Caco-2 (cell line): ENCODE data around the gene RIMS1. TPM values are rescaled to one million over a fixed set of nuclear protein-coding genes. Genes with fewer than 3 reads are reported as not detected.

Source experiments
- BruUV-seq: library from RNA; stranded (reverse); fragments of 400-500 nt; replicated peaks from 2 replicates; lab custom pipeline; 2021; lab: Mats Ljungman, UMichigan
- CTCF ChIA-PET: fragments of 300-600 bp; sonication (Branson Sonifier 250); formaldehyde crosslinking; loops from one replicate; lab custom pipeline; 2022; ENCODE audit warnings: antibody characterized with exemption; lab: Charles Lee
- POLR2A ChIA-PET: fragments of 300-600 bp; sonication (Branson Sonifier 250); formaldehyde crosslinking; loops from one replicate; lab custom pipeline; 2022; ENCODE audit warnings: antibody characterized with exemption; lab: Charles Lee
- DNase-seq, 2 experiments: peaks; one replicate each; pipeline versions ENCODE4 v3.0.0 to v3.0.0-alpha.2; 2020 to 2022
- H3K27me3 ChIP-seq: replicated peaks from 2 replicates; pipeline ENCODE4 v1.6.0; 2011; ENCODE audit warnings: low read length; ENCODE audit not compliant: control insufficient read depth, insufficient read depth
- H3K36me3 ChIP-seq: 2 replicates; pipeline ENCODE4 v1.5.1; 2011; ENCODE audit warnings: low read length; ENCODE audit not compliant: control insufficient read depth, insufficient read depth
- H3K4me1 ChIP-seq: fragments of 250-450 bp; sonication (Bioruptor Pico); 2 replicates; pipeline ENCODE4 v1.5.1; 2020; ENCODE audit warnings: mild to moderate bottlenecking
- H3K4me3 ChIP-seq: 2 replicates; pipeline ENCODE4 v1.5.1; 2011; ENCODE audit warnings: low read depth, mild to moderate bottlenecking, control low read depth, low read length
- H3K9me3 ChIP-seq: fragments of 250-450 bp; sonication (Bioruptor Pico); 2 replicates; pipeline ENCODE4 v1.5.1; 2020; ENCODE audit warnings: mild to moderate bottlenecking, moderate library complexity
- H3K27ac Mint-ChIP-seq: one replicate; pipeline ENCODE4 v1.8.0; 2022; ENCODE audit warnings: mixed read lengths; ENCODE audit not compliant: unreplicated experiment
- H3K27me3 Mint-ChIP-seq: one replicate; pipeline ENCODE4 v1.8.0; 2022; ENCODE audit warnings: mixed read lengths; ENCODE audit not compliant: insufficient read depth, unreplicated experiment
- H3K36me3 Mint-ChIP-seq: one replicate; pipeline ENCODE4 v1.8.0; 2022; ENCODE audit warnings: mild to moderate bottlenecking, mixed read lengths; ENCODE audit not compliant: insufficient read depth, unreplicated experiment
- H3K4me1 Mint-ChIP-seq: one replicate; pipeline ENCODE4 v1.8.0; 2022; ENCODE audit warnings: low read depth, mixed read lengths; ENCODE audit not compliant: unreplicated experiment
- H3K4me3 Mint-ChIP-seq: one replicate; pipeline ENCODE4 v1.8.0; 2022; ENCODE audit warnings: mild to moderate bottlenecking, moderate library complexity, mixed read lengths; ENCODE audit not compliant: unreplicated experiment
- H3K9me3 Mint-ChIP-seq: one replicate; pipeline ENCODE4 v1.8.0; 2022; ENCODE audit warnings: mixed read lengths; ENCODE audit not compliant: unreplicated experiment
- CTCF ChIP-seq, 2 experiments: fragments of 200-600 bp in 1 of 2; IDR thresholded peaks; 1 replicate in 1 of 2; 2 replicates in 1 of 2; pipeline versions ENCODE4 v1.5.1 to v1.8.0; 2011 to 2022; ENCODE audit warnings: antibody characterized with exemption in 1 of 2, control low read depth in 1 of 2, inconsistent platforms in 1 of 2, low read depth in 1 of 2, low read length in 1 of 2, mild to moderate bottlenecking in 1 of 2, moderate library complexity in 1 of 2; ENCODE audit not compliant: insufficient read depth in 1 of 2, severe bottlenecking in 1 of 2, unreplicated experiment in 1 of 2
- intact Hi-C: fragments of 100-400 bp; cut with micrococcal nuclease; formaldehyde crosslinking; loops from one replicate; pipeline ENCODE4 v1.10.0; 2022; ENCODE audit not compliant: unreplicated experiment
- total RNA-seq: library from RNA; stranded (reverse); gene quantifications from 2 replicates; pipeline ENCODE4 v1.2.3, GENCODE V29; 2022

RIMS1 gene
- total RNA-seq, 1 experiment from 2014 or later = 3.4 TPM

- TF ChIP-seq CTCF (IDR thresholded peaks at IDR 0.05; ENCODE audit: insufficient read depth in 1 of 2, low read depth in 1 of 2, low read length in 1 of 2, severe bottlenecking in 1 of 2, unreplicated experiment in 1 of 2) = no peak
- POLR2A ChIA-PET = no interaction called here
- Mint-ChIP-seq H3K27me3 (no peaks in the 10 kb centered on the region), H3K4me3 (no peak overlapping the region), H3K36me3 (no peaks in the 10 kb centered on the region), H3K27ac (no peak overlapping the region), H3K9me3 (no peaks in the 10 kb centered on the region), H3K4me1 (no peaks in the 10 kb centered on the region)
- CTCF ChIA-PET = no interaction called here
- Histone ChIP-seq H3K27me3 (no peaks in the 10 kb centered on the region), H3K36me3 (no peaks in the 10 kb centered on the region), H3K9me3 (no peaks in the 10 kb centered on the region), H3K4me1 (no peaks in the 10 kb centered on the region), H3K4me3 (no peak overlapping the region)
- peak in 1 of 2 experiments; percentile 1 for DNase-seq
- intact Hi-C loops = loop anchor here (1.0 kb wide), 1 partner anchor 107 kb away; no protein-coding TSS in a partner anchor
- BruUV-seq = no TSS peak
Observed at GRCh38 chr6:72140795-72141194, 254.4 kb downstream of the RIMS1 start.

- intact Hi-C loops = no loop called here
- DNase-seq = no peak
- Histone ChIP-seq H3K4me1 (no peaks in the 10 kb centered on the region), H3K9me3 (no peaks in the 10 kb centered on the region), H3K36me3 (no peaks in the 10 kb centered on the region), H3K4me3 (no peak overlapping the region), H3K27me3 (no peaks in the 10 kb centered on the region)
- Mint-ChIP-seq H3K9me3 (no peaks in the 10 kb centered on the region), H3K4me3 (no peak overlapping the region), H3K27ac (no peak overlapping the region), H3K36me3 (no peaks in the 10 kb centered on the region), H3K27me3 (no peaks in the 10 kb centered on the region), H3K4me1 (no peaks in the 10 kb centered on the region)
- no peak for TF ChIP-seq CTCF (IDR thresholded peaks at IDR 0.05; ENCODE audit: insufficient read depth in 1 of 2, low read depth in 1 of 2, low read length in 1 of 2, severe bottlenecking in 1 of 2, unreplicated experiment in 1 of 2)
- CTCF ChIA-PET = no interaction called here
- no TSS peak for BruUV-seq
- POLR2A ChIA-PET = no interaction called here
Observed at GRCh38 chr6:72149715-72150114, 263.4 kb downstream of the RIMS1 start.

GRCh38 chr6:72151742-72152141 is 265.4 kb downstream of the RIMS1 start:
- H3K36me3 Mint-ChIP-seq = no peaks in the 10 kb centered on the region
- no peaks in the 10 kb centered on the region for H3K27me3 Mint-ChIP-seq
- Histone ChIP-seq H3K36me3 (no peaks in the 10 kb centered on the region), H3K9me3 (no peaks in the 10 kb centered on the region), H3K4me1 (no peaks in the 10 kb centered on the region), H3K4me3 (no peak overlapping the region), H3K27me3 (no peaks in the 10 kb centered on the region)
- no TSS peak for BruUV-seq
- no peak for TF ChIP-seq CTCF (IDR thresholded peaks at IDR 0.05; ENCODE audit: insufficient read depth in 1 of 2, low read depth in 1 of 2, low read length in 1 of 2, severe bottlenecking in 1 of 2, unreplicated experiment in 1 of 2)
- intact Hi-C loops = no loop called here
- ChIA-PET CTCF (no interaction called here), POLR2A (no interaction called here)
- no peaks in the 10 kb centered on the region for H3K9me3 Mint-ChIP-seq
- H3K4me1 Mint-ChIP-seq = no peaks in the 10 kb centered on the region
- H3K4me3 Mint-ChIP-seq = no peak overlapping the region
- no peak overlapping the region for H3K27ac Mint-ChIP-seq
- DNase-seq = no peak
